HCT116 (cell line): ENCODE results near the gene ZNF462. TPM values are rescaled to one million over a fixed set of nuclear protein-coding genes. Genes with fewer than 3 reads are reported as not detected.

Source experiments
- ATAC-seq: fragments of 200-7000 bp; cut with Tn5 transposase; 2 replicates; pipeline ENCODE4 v1.9.1; 2020; ENCODE audit warnings: mild to moderate bottlenecking, moderate library complexity
- BruUV-seq: library from RNA; stranded (reverse); fragments of 400-500 nt; replicated peaks from 2 replicates; lab custom pipeline; 2021; lab: Mats Ljungman, UMichigan
- CTCF ChIA-PET: fragments of 300-600 bp; sonication (Branson Sonifier 250); formaldehyde crosslinking; loops from one replicate; lab custom pipeline; 2021; ENCODE audit warnings: antibody characterized with exemption; lab: Charles Lee
- POLR2A ChIA-PET: fragments of 300-600, 350-600 bp; sonication (Branson Sonifier 250); formaldehyde crosslinking; loops from one replicate; lab custom pipeline; 2021; ENCODE audit warnings: antibody characterized with exemption; lab: Charles Lee
- RAD21 ChIA-PET, 2 experiments: fragments of 300-600 bp; sonication (Branson Sonifier 250); formaldehyde crosslinking; loops; one replicate each; lab custom pipeline; 2023; ENCODE audit warnings: low total read pairs in 2 of 2; ENCODE audit not compliant: uncharacterized antibody in 2 of 2, unreplicated experiment in 2 of 2, low non-redundant PET in 1 of 2; lab: Charles Lee
- DNase-seq: peaks from one replicate; pipeline ENCODE4 v3.0.0-alpha.2; 2010; ENCODE audit warnings: low read depth, low spot score
- H2AFZ ChIP-seq: fragments of 200-600 bp; shearing (Covaris generic), sonication (generic); 2 replicates; pipeline ENCODE4 v1.6.1; 2017; ENCODE audit warnings: low read depth, mixed run types, mixed read lengths, antibody characterized with exemption, low read length; ENCODE audit not compliant: poor library complexity, severe bottlenecking
- H3K27ac ChIP-seq: 2 replicates; pipeline ENCODE4 v1.5.1; 2012; ENCODE audit warnings: low read depth, low read length
- H3K27me3 ChIP-seq: fragments of 200-600 bp; sonication (generic); 2 replicates; pipeline ENCODE4 v1.6.1; 2016; ENCODE audit warnings: mixed run types, low read length, mixed read lengths; ENCODE audit not compliant: insufficient read depth
- H3K36me3 ChIP-seq, 2 experiments: fragments of 200-500 bp in 1 of 2; fragments of 200-600 bp in 1 of 2; sonication (Bioruptor generic) in 1 of 2; sonication (generic) in 1 of 2; 2 replicates each; pipeline versions ENCODE4 v1.5.1 to v1.6.1; 2014 to 2016; ENCODE audit warnings: low read length in 2 of 2, inconsistent platforms in 1 of 2, mixed read lengths in 1 of 2, mixed run types in 1 of 2; ENCODE audit not compliant: insufficient read depth in 2 of 2, control insufficient read depth in 1 of 2
- H3K4me1 ChIP-seq, 2 experiments: fragments of 200-600 bp in 1 of 2; sonication (generic) in 1 of 2; 2 replicates each; pipeline versions ENCODE4 v1.5.1 to v1.6.1; 2012 to 2017; ENCODE audit warnings: low read length in 2 of 2, inconsistent platforms in 1 of 2, mild to moderate bottlenecking in 1 of 2, mixed read lengths in 1 of 2, mixed run types in 1 of 2, moderate library complexity in 1 of 2; ENCODE audit not compliant: insufficient read depth in 2 of 2, control insufficient read depth in 1 of 2
- H3K4me2 ChIP-seq: fragments of 200-600 bp; sonication (generic); 2 replicates; pipeline ENCODE4 v1.6.1; 2017; ENCODE audit warnings: mixed run types, low read length, mixed read lengths
- H3K4me3 ChIP-seq, 2 experiments: fragments of 200-600 bp in 1 of 2; sonication (generic) in 1 of 2; replicated peaks in 1 of 2; 2 replicates each; pipeline ENCODE4 v1.5.1; 2011 to 2016; ENCODE audit warnings: low read length in 2 of 2, control low read depth in 1 of 2, low read depth in 1 of 2, mild to moderate bottlenecking in 1 of 2, mixed read lengths in 1 of 2, mixed run types in 1 of 2
- H3K79me2 ChIP-seq: fragments of 200-600 bp; sonication (generic); 2 replicates; pipeline ENCODE4 v1.6.1; 2017; ENCODE audit warnings: mild to moderate bottlenecking, mixed run types, low read length, moderate library complexity, mixed read lengths; ENCODE audit not compliant: insufficient read depth
- H3K9ac ChIP-seq: fragments of 200-600 bp; sonication (generic); 2 replicates; pipeline ENCODE4 v1.6.1; 2016; ENCODE audit warnings: low read length, mixed read lengths
- H3K9me2 ChIP-seq: fragments of 200-600 bp; sonication (generic), shearing (Covaris generic); 2 replicates; pipeline ENCODE4 v1.6.1; 2017; ENCODE audit warnings: mixed run types, mild to moderate bottlenecking, moderate library complexity; ENCODE audit not compliant: insufficient read depth
- H3K9me3 ChIP-seq, 2 experiments: fragments of 200-500 bp in 1 of 2; fragments of 200-600 bp in 1 of 2; sonication (Bioruptor generic) in 1 of 2; sonication (generic) in 1 of 2; 2 replicates each; pipeline ENCODE4 v1.6.1; 2014 to 2017; ENCODE audit warnings: low read length in 2 of 2, mixed read lengths in 2 of 2, inconsistent platforms in 1 of 2, low read depth in 1 of 2, mild to moderate bottlenecking in 1 of 2, mixed run types in 1 of 2, moderate library complexity in 1 of 2; ENCODE audit not compliant: control insufficient read depth in 1 of 2, insufficient read depth in 1 of 2
- H4K20me1 ChIP-seq: fragments of 200-600 bp; sonication (generic), shearing (Covaris generic); 2 replicates; pipeline ENCODE4 v1.6.1; 2017; ENCODE audit warnings: mixed run types, mild to moderate bottlenecking, moderate library complexity; ENCODE audit not compliant: insufficient read depth
- CBX3 ChIP-seq: IDR thresholded peaks from 2 replicates; pipeline ENCODE4 v1.6.1; 2012; ENCODE audit warnings: low read depth
- CEBPB ChIP-seq: IDR thresholded peaks from 2 replicates; pipeline ENCODE4 v1.6.1; 2012; ENCODE audit warnings: low read depth
- EZH2 ChIP-seq: fragments of 200-600 bp; sonication (generic); IDR thresholded peaks from 2 replicates; pipeline ENCODE4 v1.6.1; 2017; ENCODE audit warnings: antibody characterized with exemption, mixed run types
- FOSL1 ChIP-seq: IDR thresholded peaks from 2 replicates; pipeline ENCODE4 v1.6.1; 2012; ENCODE audit warnings: low read depth
- JUND ChIP-seq: IDR thresholded peaks from 2 replicates; pipeline ENCODE4 v1.6.1; 2012
- POLR2A ChIP-seq: IDR thresholded peaks from 2 replicates; pipeline ENCODE4 v1.7.0; 2011; ENCODE audit warnings: borderline replicate concordance; ENCODE audit not compliant: insufficient read depth, insufficient read length; ENCODE audit errors: extremely low read depth
- SRF ChIP-seq: IDR thresholded peaks from 2 replicates; pipeline ENCODE4 v1.6.1; 2012; ENCODE audit warnings: low read depth
- ZFX ChIP-seq: fragments of 450-650 bp; IDR thresholded peaks from 2 replicates; pipeline ENCODE4 v1.6.1; 2017
- intact Hi-C: fragments of 100-400 bp; cut with micrococcal nuclease; formaldehyde crosslinking; loops from 2 replicates; pipeline ENCODE4 v1.10.0; 2022
- total RNA-seq: library from RNA; stranded (reverse); gene quantifications from one replicate; pipeline ENCODE4 v1.2.1, GENCODE V29; 2021; ENCODE audit not compliant: unreplicated experiment
- TF ChIP-seq, protein P1 (sequence below): IDR thresholded peaks from 2 replicates; pipeline ENCODE4 v1.6.1; 2012
- TF ChIP-seq, protein P2 (sequence below): IDR thresholded peaks from 2 replicates; pipeline ENCODE4 v1.6.1; 2011; ENCODE audit warnings: mild to moderate bottlenecking, low read length, moderate library complexity; ENCODE audit not compliant: insufficient replicate concordance; ENCODE audit errors: extremely low read depth
- TF ChIP-seq, protein P3 (sequence below): IDR thresholded peaks from 2 replicates; pipeline ENCODE4 v1.6.1; 2012

The ZNF462 gene
- total RNA-seq, 1 experiment from 2014 or later, result 18.1 TPM

DNA sequence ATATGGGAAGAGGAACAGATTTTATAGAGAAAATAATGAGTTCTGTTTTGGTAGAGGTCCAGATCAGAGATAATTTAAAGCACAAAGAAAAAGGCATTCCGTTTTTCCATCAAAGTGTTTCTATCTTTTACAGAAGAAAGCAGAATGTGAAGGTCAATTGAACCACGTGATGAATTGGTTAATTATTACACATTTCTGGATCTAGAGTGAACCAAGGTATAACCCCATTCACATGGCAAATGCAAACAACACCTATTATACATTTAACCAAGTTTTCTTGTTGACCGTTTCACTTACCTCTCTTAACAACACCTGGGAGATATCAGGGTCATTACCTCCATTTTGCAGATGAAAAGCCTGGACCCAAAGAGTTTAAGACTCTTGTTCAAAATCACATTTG, 34.9 kb upstream of the ZNF462 start:
- TF ChIP-seq ZFX (no peak), JUND (no peak), EZH2 (no peak), CBX3 (no peak), FOSL1 (no peak), CEBPB (no peak)
- TF ChIP-seq, protein P1, sequence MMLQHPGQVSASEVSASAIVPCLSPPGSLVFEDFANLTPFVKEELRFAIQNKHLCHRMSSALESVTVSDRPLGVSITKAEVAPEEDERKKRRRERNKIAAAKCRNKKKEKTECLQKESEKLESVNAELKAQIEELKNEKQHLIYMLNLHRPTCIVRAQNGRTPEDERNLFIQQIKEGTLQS, result no peak
- TF ChIP-seq, protein P2, sequence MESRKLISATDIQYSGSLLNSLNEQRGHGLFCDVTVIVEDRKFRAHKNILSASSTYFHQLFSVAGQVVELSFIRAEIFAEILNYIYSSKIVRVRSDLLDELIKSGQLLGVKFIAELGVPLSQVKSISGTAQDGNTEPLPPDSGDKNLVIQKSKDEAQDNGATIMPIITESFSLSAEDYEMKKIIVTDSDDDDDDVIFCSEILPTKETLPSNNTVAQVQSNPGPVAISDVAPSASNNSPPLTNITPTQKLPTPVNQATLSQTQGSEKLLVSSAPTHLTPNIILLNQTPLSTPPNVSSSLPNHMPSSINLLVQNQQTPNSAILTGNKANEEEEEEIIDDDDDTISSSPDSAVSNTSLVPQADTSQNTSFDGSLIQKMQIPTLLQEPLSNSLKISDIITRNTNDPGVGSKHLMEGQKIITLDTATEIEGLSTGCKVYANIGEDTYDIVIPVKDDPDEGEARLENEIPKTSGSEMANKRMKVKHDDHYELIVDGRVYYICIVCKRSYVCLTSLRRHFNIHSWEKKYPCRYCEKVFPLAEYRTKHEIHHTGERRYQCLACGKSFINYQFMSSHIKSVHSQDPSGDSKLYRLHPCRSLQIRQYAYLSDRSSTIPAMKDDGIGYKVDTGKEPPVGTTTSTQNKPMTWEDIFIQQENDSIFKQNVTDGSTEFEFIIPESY, result no peak
- TF ChIP-seq, all 23 proteins: peak for 0
- no peak overlapping the region for H3K4me2 ChIP-seq
- H3K4me3 ChIP-seq, result no peak overlapping the region
- ChIA-PET POLR2A (no interaction called here), RAD21 (no interaction called here), CTCF (no interaction called here)
- no peaks in the 10 kb centered on the region for H3K27me3 ChIP-seq
- no peak overlapping the region for H3K27ac ChIP-seq
- intact Hi-C loops, result no loop called here
- no peaks in the 10 kb centered on the region for H3K9me2 ChIP-seq
- no peak overlapping the region for H3K9ac ChIP-seq
- no peak for DNase-seq
- ATAC-seq, result no peak
- H3K9me3 ChIP-seq, result no peaks in the 10 kb centered on the region
- no peaks in the 10 kb centered on the region for H3K79me2 ChIP-seq
- H2AFZ ChIP-seq, result no peak overlapping the region
- H3K4me1 ChIP-seq, result no peaks in the 10 kb centered on the region
- H4K20me1 ChIP-seq, result no peaks in the 10 kb centered on the region
- no TSS peak for BruUV-seq
- H3K36me3 ChIP-seq, result no peaks in the 10 kb centered on the region

DNA sequence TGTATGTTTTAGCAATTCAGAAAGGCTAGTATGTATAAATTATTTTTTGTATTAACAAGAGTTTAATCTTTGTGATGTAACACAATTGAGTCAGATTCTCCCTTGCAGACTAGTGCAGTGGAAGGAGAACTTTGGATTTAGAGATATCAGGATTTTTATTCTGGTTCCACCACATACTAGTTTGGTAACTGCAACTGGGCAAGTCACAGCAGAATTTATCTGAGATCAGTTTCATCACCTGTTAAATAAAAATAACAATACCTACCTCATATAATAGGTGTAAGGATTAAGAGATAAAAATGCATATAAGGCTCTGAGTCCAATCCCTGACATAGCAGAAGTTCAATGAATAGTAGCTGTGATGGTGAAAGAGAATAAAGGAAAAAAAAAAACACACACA, 34.0 kb upstream of the ZNF462 start:
- ATAC-seq (no peak), DNase-seq (no peak)
- Histone ChIP-seq H3K27ac (no peak overlapping the region), H3K4me2 (no peak overlapping the region), H3K9me3 (no peaks in the 10 kb centered on the region), H3K9me2 (no peaks in the 10 kb centered on the region), H3K79me2 (no peaks in the 10 kb centered on the region), H3K27me3 (no peaks in the 10 kb centered on the region), H3K9ac (no peak overlapping the region), H3K4me1 (no peaks in the 10 kb centered on the region), H3K4me3 (no peak overlapping the region), H4K20me1 (no peaks in the 10 kb centered on the region), H2AFZ (no peak overlapping the region), H3K36me3 (no peaks in the 10 kb centered on the region)
- RAD21 ChIA-PET, result no interaction called here
- TF ChIP-seq SRF, result no peak
- TF ChIP-seq EZH2, result no peak
- no peak for TF ChIP-seq POLR2A
- no peak for TF ChIP-seq FOSL1
- TF ChIP-seq, protein P3, sequence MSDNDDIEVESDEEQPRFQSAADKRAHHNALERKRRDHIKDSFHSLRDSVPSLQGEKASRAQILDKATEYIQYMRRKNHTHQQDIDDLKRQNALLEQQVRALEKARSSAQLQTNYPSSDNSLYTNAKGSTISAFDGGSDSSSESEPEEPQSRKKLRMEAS, result no peak
- BruUV-seq, result no TSS peak
- CTCF ChIA-PET, result no interaction called here
- intact Hi-C loops, result no loop called here
- POLR2A ChIA-PET, result no interaction called here
